ENCODE results near the gene KLHL29. TPM values are rescaled to one million over a fixed set of nuclear protein-coding genes. Genes with fewer than 3 reads are reported as not detected.

The KLHL29 gene
- total RNA-seq, 1 donor from 2014 or later: 4.4 TPM

GRCh38 chr2:23423873-23424680, 39.1 kb downstream of the KLHL29 start:
- peaks cover 3% of the 10 kb centered on the region for H3K27me3 Mint-ChIP-seq
- H3K4me1 Mint-ChIP-seq (ENCODE audit: low read depth): no peaks in the 10 kb centered on the region
- no peaks in the 10 kb centered on the region for H3K36me3 Mint-ChIP-seq (ENCODE audit: insufficient read depth)
- H3K27ac Mint-ChIP-seq: no peak overlapping the region
- no peaks in the 10 kb centered on the region for H3K9me3 Mint-ChIP-seq (ENCODE audit: low read depth)
- DNase-seq (ENCODE audit: low spot score, unreplicated experiment): no peak
- no peak overlapping the region for H3K4me3 Mint-ChIP-seq (ENCODE audit: low read depth)
- no peak for TF ChIP-seq CTCF (IDR thresholded peaks at IDR 0.05; ENCODE audit: unreplicated experiment)

GRCh38 chr2:23425338-23425871, 40.4 kb downstream of the KLHL29 start:
- Mint-ChIP-seq H3K36me3 (ENCODE audit: insufficient read depth) (no peaks in the 10 kb centered on the region), H3K4me3 (ENCODE audit: low read depth) (no peak overlapping the region), H3K9me3 (ENCODE audit: low read depth) (no peaks in the 10 kb centered on the region), H3K27me3 (no peaks in the 10 kb centered on the region), H3K4me1 (ENCODE audit: low read depth) (no peaks in the 10 kb centered on the region), H3K27ac (no peak overlapping the region)
- TF ChIP-seq CTCF (IDR thresholded peaks at IDR 0.05; ENCODE audit: unreplicated experiment): no peak
- no peak for DNase-seq (ENCODE audit: low spot score, unreplicated experiment)

GRCh38 chr2:23425885-23426262, 40.9 kb downstream of the KLHL29 start:
- Mint-ChIP-seq H3K36me3 (ENCODE audit: insufficient read depth) (no peaks in the 10 kb centered on the region), H3K9me3 (ENCODE audit: low read depth) (no peaks in the 10 kb centered on the region), H3K27me3 (peaks cover 1% of the 10 kb centered on the region), H3K4me1 (ENCODE audit: low read depth) (no peaks in the 10 kb centered on the region), H3K4me3 (ENCODE audit: low read depth) (no peak overlapping the region), H3K27ac (no peak overlapping the region)
- no peak for TF ChIP-seq CTCF (IDR thresholded peaks at IDR 0.05; ENCODE audit: unreplicated experiment)
- DNase-seq (ENCODE audit: low spot score, unreplicated experiment): no peak

- H3K9me3 Mint-ChIP-seq (ENCODE audit: low read depth): no peaks in the 10 kb centered on the region
- no peak overlapping the region for H3K27ac Mint-ChIP-seq
- H3K4me1 Mint-ChIP-seq (ENCODE audit: low read depth): no peaks in the 10 kb centered on the region
- TF ChIP-seq CTCF (IDR thresholded peaks at IDR 0.05; ENCODE audit: unreplicated experiment): no peak
- H3K27me3 Mint-ChIP-seq: peaks cover 2% of the 10 kb centered on the region
- H3K4me3 Mint-ChIP-seq (ENCODE audit: low read depth): no peak overlapping the region
- no peak for DNase-seq (ENCODE audit: low spot score, unreplicated experiment)
- no peaks in the 10 kb centered on the region for H3K36me3 Mint-ChIP-seq (ENCODE audit: insufficient read depth)
These were observed 41.4 kb downstream of the KLHL29 start for GRCh38 chr2:23426263-23426905.

GRCh38 chr2:23427350-23427749, 42.4 kb downstream of the KLHL29 start:
- H3K4me3 Mint-ChIP-seq (ENCODE audit: low read depth): no peak overlapping the region
- DNase-seq (ENCODE audit: low spot score, unreplicated experiment): no peak
- no peak overlapping the region for H3K27ac Mint-ChIP-seq
- no peaks in the 10 kb centered on the region for H3K9me3 Mint-ChIP-seq (ENCODE audit: low read depth)
- no peak for TF ChIP-seq CTCF (IDR thresholded peaks at IDR 0.05; ENCODE audit: unreplicated experiment)
- peaks cover 6% of the 10 kb centered on the region for H3K27me3 Mint-ChIP-seq
- H3K36me3 Mint-ChIP-seq (ENCODE audit: insufficient read depth): no peaks in the 10 kb centered on the region
- H3K4me1 Mint-ChIP-seq (ENCODE audit: low read depth): no peaks in the 10 kb centered on the region

All from progenitor cell of endocrine pancreas (in vitro differentiated cells).